Cardiac septum (tissue), 1 donor: Measurements from ENCODE around the gene HAND1. TPM values are rescaled to one million over a fixed set of nuclear protein-coding genes. Genes with fewer than 3 reads are reported as not detected.

Experiments
- DNase-seq: peaks from one replicate; pipeline ENCODE4 v3.0.0-alpha.2; 2020; ENCODE audit warnings: low spot score
- intact Hi-C: fragments of 100-400 bp; cut with DNase I; formaldehyde crosslinking; loops from one replicate; pipeline ENCODE4 v1.14.0; 2022
- total RNA-seq: library from RNA; stranded (reverse); fragmentation: NEBNext Ultra II Directional; extraction: Animal tissue kit (Norgen Biotek cat#: 25700); gene quantifications from one replicate; pipeline ENCODE4 v1.2.1, GENCODE V29; 2021
- donor health status: DM: no; HTN: no; CAD: no.

HAND1 gene
- total RNA-seq, 1 donor from 2014 or later: 18.3 TPM

DNA sequence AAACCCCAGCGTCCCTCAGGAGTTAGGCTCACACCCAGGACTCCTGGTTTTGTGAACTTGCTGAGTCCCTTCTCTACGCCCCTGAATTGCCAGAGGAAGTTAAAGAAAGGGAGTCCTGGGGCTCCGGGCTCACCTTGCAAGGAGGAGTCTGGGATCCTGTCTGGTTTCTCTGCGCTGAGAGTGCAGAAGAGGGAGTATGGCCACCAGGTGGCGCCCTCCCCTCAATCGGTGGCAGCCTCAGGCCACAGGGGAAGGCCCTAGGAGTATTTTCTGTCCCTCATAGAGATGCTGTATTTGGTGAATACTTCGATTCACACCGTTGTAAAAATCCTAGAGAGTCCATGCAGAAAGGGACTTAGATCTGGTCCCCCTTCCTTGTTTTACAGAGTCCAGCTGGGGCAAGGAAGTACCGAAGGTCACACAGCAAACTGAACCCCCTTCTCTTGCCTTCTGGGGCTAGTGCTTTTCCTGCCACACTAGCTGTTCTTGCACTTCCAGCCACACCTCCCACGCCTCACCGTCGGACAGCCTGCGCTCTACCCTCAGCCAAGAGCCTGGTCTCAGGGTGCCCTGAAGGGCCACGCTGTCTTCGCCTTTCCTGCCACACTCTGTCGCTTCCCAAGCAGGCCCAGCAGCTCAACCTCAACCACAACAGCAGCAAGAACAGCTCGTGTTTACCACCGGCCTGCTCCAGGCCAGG, 10.2 kb downstream of the HAND1 start:
- intact Hi-C loops: loop anchor here (1.0 kb wide), 1 partner anchor 142 kb away; no protein-coding TSS in a partner anchor
- DNase-seq: peak; percentile 87

DNA sequence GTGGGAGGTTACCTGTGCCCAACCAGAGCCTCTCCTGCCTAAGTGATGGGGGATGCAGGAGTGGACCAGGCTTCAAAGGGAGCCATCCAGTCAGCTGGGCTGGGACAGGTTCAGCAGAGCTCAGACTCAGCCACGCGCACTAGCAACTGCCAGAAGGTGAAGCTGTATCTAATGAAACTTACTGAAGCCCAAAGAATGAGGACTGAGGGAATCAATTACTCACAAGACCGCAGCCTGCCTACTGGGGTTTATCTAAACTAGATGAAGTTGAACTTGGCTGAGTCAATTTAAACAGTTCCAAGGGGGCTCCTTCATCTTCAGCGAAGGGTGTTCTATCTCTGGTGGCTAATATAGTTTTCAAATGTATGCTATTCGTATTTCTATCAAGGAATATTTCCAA, 11.4 kb downstream of the HAND1 start:
- DNase-seq: no peak
- intact Hi-C loops: loop anchor here (1.0 kb wide), 1 partner anchor 144 kb away; no protein-coding TSS in a partner anchor

DNA sequence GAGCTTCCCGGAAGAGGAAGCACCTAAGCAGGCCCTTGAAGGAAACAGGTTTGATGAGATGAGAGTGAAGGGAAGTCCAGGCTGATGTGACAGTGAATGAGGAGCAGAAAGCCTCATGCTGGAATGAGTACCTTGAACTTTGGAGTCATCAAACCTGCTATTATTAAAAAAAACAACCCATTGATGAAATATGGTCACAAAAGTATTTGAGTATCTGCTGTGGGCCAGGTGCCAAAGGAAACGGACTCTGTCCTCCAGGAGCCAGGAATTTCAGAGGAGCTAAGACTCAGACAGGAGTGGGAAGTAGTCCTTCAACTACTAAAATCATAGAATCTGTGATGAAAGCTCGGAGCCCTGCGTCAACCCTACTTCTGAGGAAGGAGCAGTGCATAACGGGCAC, 11.9 kb downstream of the HAND1 start:
- intact Hi-C loops: no loop called here
- DNase-seq: no peak

DNA sequence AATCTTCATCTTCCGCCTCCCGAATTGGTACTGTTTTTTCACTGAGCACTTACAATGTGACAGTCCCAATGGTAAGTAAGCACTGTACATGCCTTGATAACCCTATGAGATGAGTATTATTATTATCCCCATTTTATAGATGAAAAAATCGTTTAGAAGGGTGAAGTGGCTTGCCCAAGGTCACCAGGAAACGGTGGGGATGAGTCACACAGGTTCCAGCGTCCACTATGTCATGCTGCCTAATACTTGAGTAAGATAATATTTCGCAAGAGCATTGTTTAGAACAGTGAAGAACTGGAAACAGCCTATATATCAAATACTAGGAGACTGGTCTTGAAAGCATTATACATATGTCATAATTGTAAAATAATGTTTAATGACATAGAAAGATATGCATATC, 12.9 kb downstream of the HAND1 start:
- DNase-seq: no peak
- intact Hi-C loops: no loop called here

DNA sequence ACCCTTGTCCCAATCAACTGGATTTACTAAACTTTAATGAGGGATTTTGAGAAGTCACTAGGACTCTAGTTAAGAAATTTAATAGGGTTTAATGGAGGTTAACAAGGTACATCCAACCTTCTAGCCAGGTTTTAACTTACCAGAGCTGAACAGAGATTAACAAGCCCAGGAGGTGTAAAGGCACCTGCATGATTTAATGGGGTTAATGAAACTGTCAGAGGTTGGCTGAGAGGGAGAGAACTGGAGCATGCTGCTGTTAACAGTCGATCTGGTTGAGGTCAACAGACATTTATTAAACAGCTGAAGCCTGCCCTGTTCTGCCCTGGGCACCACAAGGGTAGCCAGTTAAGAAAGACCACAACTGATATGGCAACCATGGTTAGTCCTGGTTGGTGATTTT, 13.6 kb downstream of the HAND1 start:
- intact Hi-C loops: no loop called here
- DNase-seq: no peak

DNA sequence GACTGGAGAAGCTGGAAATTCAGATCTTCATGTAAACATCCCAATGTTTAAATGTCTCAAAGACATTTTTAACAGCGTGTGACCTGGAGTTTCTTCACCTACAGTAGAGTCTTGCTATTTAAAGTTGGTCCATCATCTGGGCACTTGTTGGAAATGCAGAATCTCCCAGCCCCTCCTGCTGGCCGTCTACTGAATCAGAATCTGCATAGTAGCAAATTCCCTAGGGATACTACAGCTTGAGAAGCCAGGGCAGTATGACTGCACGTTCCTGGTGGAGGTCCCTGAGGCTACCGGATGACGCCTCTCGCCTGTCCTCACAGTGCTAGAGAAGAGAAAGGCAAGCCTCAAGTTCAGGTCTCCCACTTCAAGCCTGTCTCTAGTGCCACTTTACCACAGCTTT, 16.5 kb downstream of the HAND1 start:
- intact Hi-C loops: no loop called here
- DNase-seq: no peak

DNA sequence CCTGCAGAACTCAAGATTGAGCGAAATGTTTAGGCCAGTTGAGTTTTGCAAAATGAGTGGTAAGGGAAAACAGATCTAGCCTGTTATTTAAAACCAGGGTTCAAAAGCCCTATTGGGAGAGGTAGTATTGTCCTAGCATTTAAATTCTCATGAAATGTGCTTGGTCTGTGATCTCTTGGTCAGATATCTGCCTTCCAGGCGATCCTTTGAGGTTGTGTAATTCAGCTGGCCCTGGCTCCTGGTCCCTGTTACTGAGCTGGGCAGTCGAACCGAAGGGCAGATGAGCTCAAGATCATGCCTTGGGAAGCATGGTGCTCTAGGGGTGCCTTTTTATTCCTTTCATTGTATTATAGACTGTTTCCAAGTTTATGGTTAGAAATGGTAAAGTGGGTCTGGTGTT, 17.9 kb downstream of the HAND1 start:
- intact Hi-C loops: no loop called here
- DNase-seq: no peak

DNA sequence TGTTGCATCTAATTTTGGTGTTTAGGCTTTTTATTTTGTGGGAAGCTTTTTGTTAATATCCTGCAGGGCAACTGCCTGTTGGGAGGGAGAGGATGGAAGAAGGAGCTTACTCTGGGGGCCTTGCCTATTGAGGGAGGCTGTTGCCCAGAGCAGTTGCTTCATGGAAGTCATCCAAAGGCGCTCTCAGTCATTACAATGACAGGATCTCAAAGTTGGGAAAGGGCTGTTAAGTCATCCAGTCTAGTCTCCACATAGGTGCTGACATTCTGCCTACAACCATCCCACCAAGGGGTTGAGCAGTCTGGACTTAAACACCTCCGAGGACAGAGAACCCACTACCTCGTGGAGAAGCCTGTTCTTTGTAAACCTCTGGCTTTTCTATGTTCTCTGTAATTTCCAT, 19.0 kb downstream of the HAND1 start:
- DNase-seq: no peak
- intact Hi-C loops: no loop called here

DNA sequence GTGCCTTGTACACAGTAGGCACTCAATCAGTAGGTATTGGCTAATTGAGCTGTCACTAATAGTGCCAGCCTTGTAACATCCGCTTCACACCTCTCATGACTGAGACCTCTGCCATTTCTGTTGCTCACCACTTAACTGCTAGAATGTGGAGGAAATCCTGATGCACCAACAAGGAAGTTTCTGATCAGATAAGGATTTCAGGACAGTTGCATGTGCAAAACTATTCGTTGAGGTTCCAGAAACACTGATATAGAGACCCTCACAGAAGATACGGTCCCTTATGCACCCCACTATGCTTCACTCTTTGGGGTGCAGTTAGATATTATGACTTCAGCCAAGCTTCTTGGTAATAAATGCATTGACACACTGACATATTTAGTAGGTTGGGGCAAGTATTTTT, 21.5 kb downstream of the HAND1 start:
- no peak for DNase-seq
- intact Hi-C loops: no loop called here

DNA sequence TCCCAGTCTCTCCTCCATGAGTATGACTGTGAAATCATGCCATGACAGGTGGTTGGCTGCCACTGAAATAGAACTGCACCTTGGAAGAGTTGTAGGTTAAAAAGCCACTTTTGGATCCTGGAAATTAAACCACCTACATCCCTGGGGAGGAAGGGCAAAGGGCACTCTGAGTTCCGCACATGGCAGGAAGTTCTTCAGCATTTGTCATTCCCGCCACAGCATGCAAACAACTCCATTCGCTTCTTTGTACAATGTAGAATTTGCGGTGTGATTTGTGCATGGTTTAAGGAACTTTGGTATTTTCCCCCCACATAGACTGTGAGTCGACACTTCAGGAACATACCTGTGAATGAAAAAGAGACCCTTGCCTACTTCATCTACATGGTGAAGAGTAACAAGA, 22.4 kb downstream of the HAND1 start:
- intact Hi-C loops: no loop called here
- no peak for DNase-seq

DNA sequence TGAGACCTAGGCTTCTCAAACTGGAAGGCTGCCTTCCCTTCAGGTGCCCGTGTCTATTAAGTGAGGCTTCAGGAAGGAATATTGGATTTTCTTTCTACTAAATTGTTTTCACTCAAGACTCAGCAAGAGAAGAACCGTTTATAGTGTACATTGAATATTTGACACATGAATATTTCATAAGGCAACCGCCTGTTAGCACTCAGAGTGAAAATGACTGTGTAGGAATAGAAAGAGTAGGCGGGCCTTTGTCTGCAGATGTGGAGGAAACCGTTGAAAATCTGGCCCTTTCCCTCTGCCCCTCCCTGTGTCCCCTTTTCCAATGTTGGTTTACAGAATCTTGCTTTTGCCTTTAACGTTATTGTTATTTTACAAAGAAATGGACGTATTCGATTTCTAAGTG, 26.1 kb downstream of the HAND1 start:
- intact Hi-C loops: no loop called here
- DNase-seq: no peak

DNA sequence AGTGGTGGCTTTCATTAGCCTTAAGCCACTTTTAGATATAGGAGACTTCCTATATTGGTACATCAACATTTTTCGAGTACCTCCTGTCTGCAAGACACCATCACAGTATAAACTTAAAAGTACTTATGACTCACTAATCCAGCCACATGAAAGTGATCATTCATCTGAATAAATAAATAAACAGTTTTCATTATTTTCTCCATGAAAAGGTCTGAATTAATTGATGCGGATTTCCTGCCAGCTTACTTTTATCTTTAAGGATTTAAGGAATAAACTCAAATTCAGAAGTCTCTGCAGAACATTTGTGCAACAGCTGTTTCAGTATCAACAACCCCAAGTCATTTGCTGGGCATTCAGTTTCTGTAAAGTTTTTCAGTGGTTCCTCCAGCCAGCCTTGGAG, 28.2 kb downstream of the HAND1 start:
- no peak for DNase-seq
- intact Hi-C loops: no loop called here

DNA sequence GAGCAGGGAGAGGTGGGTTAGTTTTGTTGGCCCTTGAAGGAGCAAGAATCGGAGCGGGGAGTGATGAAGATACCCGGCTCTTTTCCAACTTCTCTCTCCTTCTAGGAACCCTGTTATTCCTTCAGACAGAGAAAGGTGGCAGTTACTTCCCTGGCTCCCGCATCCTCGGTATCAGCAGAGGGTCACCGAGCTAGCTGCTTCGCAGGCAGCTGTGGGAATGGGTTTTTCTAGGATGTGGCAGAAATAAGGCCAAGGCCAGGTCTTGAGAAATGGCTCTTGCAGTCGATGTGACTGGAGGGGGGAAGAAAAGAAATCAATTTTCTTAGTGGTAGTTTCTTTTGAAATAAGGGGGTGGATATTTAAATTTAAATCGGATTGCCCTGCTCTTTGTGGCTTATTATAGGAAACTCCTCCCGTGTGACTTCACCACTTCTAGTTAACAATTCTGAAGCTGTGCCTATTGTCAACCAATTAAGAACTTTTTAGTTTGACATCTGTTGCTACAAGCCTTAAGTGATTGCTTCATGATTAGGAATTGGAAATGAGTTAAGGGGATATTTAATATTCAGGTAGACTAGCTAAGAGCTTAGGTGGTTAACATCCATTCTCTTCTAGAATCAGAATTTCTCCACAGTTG, 30.8 kb downstream of the HAND1 start:
- DNase-seq: no peak
- intact Hi-C loops: no loop called here

DNA sequence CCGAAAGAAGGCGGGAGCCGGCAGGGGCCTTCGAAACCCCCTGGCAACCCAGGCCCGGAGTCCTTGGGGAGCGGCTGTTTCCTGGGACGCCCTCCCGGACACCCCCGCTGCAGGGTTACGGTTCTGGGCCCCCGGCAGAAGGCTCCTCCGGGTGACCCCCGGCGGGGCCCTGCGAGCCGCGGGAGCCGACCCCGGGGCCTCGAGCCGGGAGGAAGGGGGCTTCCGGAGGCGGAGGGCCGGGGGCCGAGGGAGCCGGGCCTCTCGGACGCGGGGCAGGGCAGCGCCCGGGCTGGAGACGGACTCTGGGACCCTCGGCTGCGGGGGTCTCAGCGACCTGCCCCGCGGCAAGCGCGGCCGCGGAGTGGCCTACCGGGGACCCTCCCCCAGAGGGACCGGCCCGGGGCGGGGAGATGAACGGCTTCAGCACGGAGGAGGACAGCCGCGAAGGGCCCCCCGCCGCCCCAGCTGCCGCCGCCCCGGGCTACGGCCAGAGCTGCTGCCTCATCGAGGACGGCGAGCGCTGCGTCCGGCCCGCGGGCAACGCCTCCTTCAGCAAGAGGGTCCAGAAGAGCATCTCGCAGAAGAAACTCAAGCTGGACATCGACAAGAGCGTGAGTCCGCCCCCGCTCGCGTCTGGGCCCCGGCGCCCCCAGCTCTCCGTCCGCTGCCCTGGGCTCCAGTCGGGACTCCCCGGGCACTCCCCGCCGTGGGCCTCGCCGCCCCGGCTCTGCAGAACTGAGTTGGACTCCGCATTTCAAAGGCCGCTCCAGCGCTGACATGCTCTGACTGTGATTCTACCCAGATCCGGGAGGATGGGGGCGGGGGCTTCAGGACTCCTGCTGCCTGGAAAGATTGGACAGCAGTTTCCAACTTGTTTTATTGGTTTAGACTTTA, 31.6 kb downstream of the HAND1 start:
- intact Hi-C loops: no loop called here
- peak; percentile 81 for DNase-seq

DNA sequence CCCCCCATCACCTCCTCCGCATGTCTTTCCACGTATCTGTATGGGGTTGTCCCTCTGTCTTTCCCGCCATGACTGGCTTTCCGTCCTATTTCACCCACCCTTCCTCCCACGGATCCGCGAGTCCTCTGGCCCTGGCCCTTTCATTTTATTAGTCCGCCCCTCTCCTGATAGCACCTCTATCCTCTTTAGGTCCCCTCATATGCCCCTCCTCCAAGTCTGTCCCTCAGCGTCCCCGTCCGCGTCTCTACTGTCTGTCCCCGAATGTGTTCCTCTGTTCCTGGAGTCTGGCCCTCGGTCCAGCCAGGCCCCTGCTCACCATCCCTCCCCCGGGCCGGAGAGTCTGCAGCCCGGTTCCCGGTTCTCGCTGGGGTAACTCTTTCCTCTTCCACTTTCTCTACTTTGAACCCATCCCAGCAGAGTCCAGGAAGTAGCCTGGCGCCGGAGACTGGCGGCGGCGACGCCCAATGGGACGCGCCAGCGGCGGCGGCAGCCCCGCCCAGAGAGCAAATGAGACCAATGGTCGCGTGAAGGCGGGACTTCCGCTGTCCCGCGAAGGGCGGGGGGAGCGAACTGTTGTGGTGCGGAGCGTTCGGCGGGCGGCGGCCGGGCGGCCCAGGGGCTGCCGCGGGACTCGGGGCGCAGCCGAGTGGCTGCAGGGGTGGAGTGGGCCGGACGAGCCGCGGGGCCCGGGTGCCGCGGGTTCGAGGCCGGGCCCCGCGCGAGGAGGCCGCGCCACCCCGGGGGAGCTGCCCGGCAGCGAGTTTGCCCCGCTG, 32.4 kb downstream of the HAND1 start, which contains the start of gene SAP30L:
Gene SAP30L (plus strand): TSS at position 576 of the 773 bp plus-strand sequence. CDS start 608 bp downstream, outside the sequence.
- DNase-seq: peak; percentile 97
- intact Hi-C loops: no loop called here

DNA sequence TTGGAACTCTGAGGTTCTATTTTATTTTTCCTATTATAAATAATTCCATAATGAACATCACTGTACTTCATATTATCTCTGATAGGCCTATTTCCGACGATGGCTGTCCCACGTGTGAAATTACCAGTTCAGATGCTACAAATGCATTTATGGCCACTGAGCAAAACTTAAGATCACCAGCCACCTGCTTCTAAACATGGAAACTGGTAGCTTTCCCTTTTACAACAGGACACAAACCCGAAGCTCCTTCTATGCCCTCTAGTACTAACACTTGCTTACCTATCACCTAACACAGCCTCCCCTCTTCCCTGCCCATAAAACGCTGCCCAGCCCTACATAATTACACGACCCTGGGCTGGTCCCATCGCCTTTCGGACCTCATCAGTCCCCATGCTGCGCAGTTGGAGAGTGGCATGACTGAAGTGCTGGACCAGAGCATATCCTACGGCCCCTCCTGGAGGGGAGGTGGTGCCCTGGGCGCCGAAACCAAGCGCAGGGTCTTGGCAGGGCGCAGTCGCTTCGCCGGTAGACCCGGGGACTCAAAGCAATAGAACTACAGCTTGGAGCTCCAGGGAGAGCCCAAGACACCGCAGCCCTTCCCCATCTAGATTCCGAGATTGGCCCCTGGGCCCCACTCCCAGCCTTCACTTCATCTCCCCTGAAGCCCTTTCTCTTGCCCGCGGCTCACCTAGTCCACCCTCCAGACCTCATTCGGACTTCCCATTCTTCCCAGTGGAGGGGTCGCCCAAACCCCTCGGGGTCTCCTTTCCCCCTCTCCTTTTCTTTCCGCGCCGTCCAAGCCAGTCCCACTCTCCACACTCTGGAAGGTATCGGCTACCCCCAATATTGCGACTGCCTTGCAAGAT, 33.2 kb downstream of the HAND1 start:
- intact Hi-C loops: no loop called here
- DNase-seq: no peak

DNA sequence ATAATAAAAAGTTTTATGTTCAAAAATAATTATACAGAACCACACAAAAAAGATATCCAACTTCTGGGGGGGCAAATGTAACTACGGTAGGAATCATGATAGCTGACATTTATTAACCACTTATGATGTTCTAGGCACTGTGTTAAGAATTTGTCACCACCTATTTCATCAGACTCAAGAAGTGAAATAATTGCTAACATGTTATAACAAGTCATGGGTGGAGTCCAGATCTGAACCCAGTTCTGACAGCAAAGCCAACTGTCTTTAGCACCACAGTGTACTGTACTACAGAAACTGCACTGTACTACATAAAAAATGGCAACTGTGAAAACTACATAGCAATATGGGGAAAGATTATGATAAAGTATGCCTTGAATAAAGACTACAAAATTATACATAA, 35.2 kb downstream of the HAND1 start:
- no peak for DNase-seq
- intact Hi-C loops: no loop called here

DNA sequence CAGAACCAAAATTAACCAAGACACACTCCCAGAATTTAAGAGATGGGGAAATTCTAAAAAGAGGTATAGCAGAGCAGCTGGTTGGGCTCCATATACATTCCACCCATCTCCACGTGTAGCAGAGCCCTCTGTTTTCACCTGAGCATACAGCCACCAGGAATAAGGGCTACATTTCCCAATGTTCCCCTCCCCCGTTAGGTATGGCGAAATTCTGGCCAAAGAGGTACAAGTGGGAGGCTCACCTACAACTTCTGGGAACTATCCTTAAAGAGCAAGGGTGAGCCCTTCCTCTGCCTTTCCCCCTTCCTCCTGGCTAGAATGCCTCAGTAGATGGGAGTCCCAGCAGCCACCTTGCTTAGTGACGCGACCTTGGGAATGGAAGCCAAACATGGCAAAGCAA, 37.5 kb downstream of the HAND1 start:
- DNase-seq: no peak
- intact Hi-C loops: no loop called here
